Neural progenitor cell (in vitro differentiated cells): ENCODE data around the gene ARMC10. TPM values are rescaled to one million over a fixed set of nuclear protein-coding genes. Genes with fewer than 3 reads are reported as not detected.
A peak's percentile ranks its signal among the peaks of the same experiment; 100 is the strongest.

Source experiments
- DNase-seq: peaks from one replicate; pipeline ENCODE4 v3.0.0-alpha.2; 2016; ENCODE audit warnings: low spot score
- H2AFZ ChIP-seq: fragments of 200-600 bp; sonication (generic); replicated peaks from 2 replicates; pipeline ENCODE4 v1.6.1; 2016; ENCODE audit warnings: antibody characterized with exemption
- H3F3A ChIP-seq: fragments of 200-600 bp; sonication (generic); 2 replicates; pipeline ENCODE4 v1.6.1; 2016; ENCODE audit warnings: antibody characterized with exemption, low read depth
- H3K27ac ChIP-seq: fragments of 200-600 bp; sonication (generic); 2 replicates; pipeline ENCODE4 v1.5.1; 2016; ENCODE audit warnings: mild to moderate bottlenecking
- H3K27me3 ChIP-seq: fragments of 200-600 bp; sonication (generic); 2 replicates; pipeline ENCODE4 v1.6.1; 2016; ENCODE audit warnings: mild to moderate bottlenecking, moderate library complexity
- H3K36me3 ChIP-seq: fragments of 200-600 bp; sonication (generic); 2 replicates; pipeline ENCODE4 v1.5.1; 2016
- H3K4me1 ChIP-seq: fragments of 200-600 bp; sonication (generic); 2 replicates; pipeline ENCODE4 v1.6.1; 2016; ENCODE audit warnings: mixed run types
- H3K4me2 ChIP-seq: fragments of 200-600 bp; sonication (generic); 2 replicates; pipeline ENCODE4 v1.6.1; 2016
- H3K4me3 ChIP-seq: fragments of 200-600 bp; sonication (generic); 2 replicates; pipeline ENCODE4 v1.5.1; 2016
- H3K79me2 ChIP-seq: fragments of 200-600 bp; sonication (generic); 2 replicates; pipeline ENCODE4 v1.6.1; 2016; ENCODE audit warnings: low read depth
- H3K9ac ChIP-seq: fragments of 200-600 bp; sonication (generic); 2 replicates; pipeline ENCODE4 v1.6.1; 2016
- H3K9me3 ChIP-seq: fragments of 200-600 bp; sonication (generic); 2 replicates; pipeline ENCODE4 v1.5.1; 2016; ENCODE audit warnings: low read depth
- H4K20me1 ChIP-seq: fragments of 200-600 bp; sonication (generic); 2 replicates; pipeline ENCODE4 v1.6.1; 2016; ENCODE audit warnings: low read depth
- H3K27ac Mint-ChIP-seq: 3 replicates; pipeline ENCODE4 v1.8.0; 2021; ENCODE audit warnings: mixed read lengths
- H3K27me3 Mint-ChIP-seq: 2 replicates; pipeline ENCODE4 v1.8.0; 2022; ENCODE audit warnings: low read depth, mild to moderate bottlenecking, inconsistent platforms, moderate library complexity, mixed read lengths; ENCODE audit not compliant: insufficient read depth
- H3K36me3 Mint-ChIP-seq: 3 replicates; pipeline ENCODE4 v1.8.0; 2021; ENCODE audit warnings: mixed read lengths
- H3K4me1 Mint-ChIP-seq: 3 replicates; pipeline ENCODE4 v1.8.0; 2021; ENCODE audit warnings: mixed read lengths
- H3K4me3 Mint-ChIP-seq: 3 replicates; pipeline ENCODE4 v1.8.0; 2021; ENCODE audit warnings: mild to moderate bottlenecking, moderate library complexity, mixed read lengths
- H3K9me3 Mint-ChIP-seq: 3 replicates; pipeline ENCODE4 v1.8.0; 2020; ENCODE audit warnings: mixed read lengths
- EZH2 ChIP-seq: fragments of 200-600 bp; sonication (generic); IDR thresholded peaks from 2 replicates; pipeline ENCODE4 v1.6.1; 2017; ENCODE audit warnings: antibody characterized with exemption, mild to moderate bottlenecking, moderate library complexity
- EZH2phosphoT487 ChIP-seq: fragments of 200-600 bp; sonication (generic); IDR thresholded peaks from 2 replicates; pipeline ENCODE4 v1.6.1; 2017; ENCODE audit warnings: antibody characterized with exemption
- total RNA-seq: library from RNA; depleted of rRNA; stranded (reverse); fragments of >200 nt; gene quantifications from 2 replicates; pipeline ENCODE4 v1.2.3, GENCODE V29; 2015; ENCODE audit warnings: low replicate concordance
- TF ChIP-seq, protein P1 (sequence below): fragments of 200-600 bp; sonication (generic); IDR thresholded peaks from 2 replicates; pipeline ENCODE4 v1.5.1; 2017; ENCODE audit warnings: antibody characterized with exemption, mild to moderate bottlenecking

The ARMC10 gene
- total RNA-seq = 49.9 and 56.5 TPM in 2 replicates

DNA sequence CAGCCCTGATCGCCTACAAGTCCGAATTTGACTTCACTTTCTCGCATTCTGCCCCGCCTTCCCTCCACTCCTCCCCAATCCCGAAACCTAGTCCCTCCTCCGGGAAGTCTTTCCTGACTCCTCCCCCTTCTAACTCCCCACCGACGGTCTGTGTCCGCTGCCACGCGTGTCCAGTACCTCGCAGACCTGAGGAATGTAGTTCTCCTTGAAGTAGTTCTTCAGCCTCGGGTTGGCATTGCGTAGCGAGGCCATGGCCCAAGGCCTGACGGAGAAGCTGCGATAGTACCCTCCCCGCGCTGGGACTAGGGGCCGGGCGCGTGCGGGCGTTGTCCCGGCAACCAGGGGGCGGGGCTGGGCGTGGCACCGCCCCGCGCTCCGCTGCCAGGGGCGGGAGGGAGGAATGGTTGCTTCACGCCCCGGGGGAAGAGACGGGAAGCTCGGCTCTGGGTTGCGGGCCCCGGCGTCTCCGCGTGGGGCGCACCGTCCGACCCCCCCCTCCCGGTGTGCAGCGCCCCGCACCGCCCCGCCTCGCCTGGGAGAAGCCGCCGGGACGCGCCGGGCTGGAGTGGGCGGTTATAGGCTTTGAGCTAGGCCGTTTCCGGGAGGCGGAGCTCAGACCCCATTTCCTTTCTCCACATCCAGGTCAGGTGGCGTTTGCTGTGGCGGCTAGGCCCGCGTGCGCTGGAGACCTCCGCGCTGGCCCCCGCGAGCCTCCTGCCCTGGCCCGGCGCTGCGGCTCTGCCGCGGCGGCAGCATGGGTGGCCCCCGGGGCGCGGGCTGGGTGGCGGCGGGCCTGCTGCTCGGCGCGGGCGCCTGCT is at the start of gene ARMC10, which contains the start of gene FBXL13:
ARMC10 (plus strand) TSS at position 622 of the 818 bp plus-strand sequence; CDS start at position 755, 133 bp downstream.
FBXL13 (minus strand) TSS at position 278 of the 818 bp plus-strand sequence.
- Mint-ChIP-seq H3K9me3 (peaks cover 2% of the 10 kb centered on the region), H3K4me3 (peak within 1 kb of the TSS; percentile 98), H3K36me3 (peaks cover 7% of the 10 kb centered on the region), H3K27ac (peak within 1 kb of the TSS; percentile 72), H3K27me3 (peaks cover 7% of the 10 kb centered on the region), H3K4me1 (peaks cover 20% of the 10 kb centered on the region)
- Histone ChIP-seq H3K4me3 (peak within 1 kb of the TSS; percentile 80), H3K36me3 (no peaks in the 10 kb centered on the region), H3K9me3 (no peaks in the 10 kb centered on the region), H3K27me3 (no peaks in the 10 kb centered on the region), H4K20me1 (peaks cover 3% of the 10 kb centered on the region), H3K9ac (peak within 1 kb of the TSS; percentile 58), H3K4me2 (peak within 1 kb of the TSS; percentile 82), H3F3A (peaks cover 20% of the 10 kb centered on the region), H2AFZ (peak within 1 kb of the TSS; percentile 90), H3K79me2 (peaks cover 47% of the 10 kb centered on the region), H3K4me1 (peaks cover 6% of the 10 kb centered on the region), H3K27ac (peak within 1 kb of the TSS; percentile 84)
- DNase-seq = peak; percentile 95
- TF ChIP-seq, protein P1, sequence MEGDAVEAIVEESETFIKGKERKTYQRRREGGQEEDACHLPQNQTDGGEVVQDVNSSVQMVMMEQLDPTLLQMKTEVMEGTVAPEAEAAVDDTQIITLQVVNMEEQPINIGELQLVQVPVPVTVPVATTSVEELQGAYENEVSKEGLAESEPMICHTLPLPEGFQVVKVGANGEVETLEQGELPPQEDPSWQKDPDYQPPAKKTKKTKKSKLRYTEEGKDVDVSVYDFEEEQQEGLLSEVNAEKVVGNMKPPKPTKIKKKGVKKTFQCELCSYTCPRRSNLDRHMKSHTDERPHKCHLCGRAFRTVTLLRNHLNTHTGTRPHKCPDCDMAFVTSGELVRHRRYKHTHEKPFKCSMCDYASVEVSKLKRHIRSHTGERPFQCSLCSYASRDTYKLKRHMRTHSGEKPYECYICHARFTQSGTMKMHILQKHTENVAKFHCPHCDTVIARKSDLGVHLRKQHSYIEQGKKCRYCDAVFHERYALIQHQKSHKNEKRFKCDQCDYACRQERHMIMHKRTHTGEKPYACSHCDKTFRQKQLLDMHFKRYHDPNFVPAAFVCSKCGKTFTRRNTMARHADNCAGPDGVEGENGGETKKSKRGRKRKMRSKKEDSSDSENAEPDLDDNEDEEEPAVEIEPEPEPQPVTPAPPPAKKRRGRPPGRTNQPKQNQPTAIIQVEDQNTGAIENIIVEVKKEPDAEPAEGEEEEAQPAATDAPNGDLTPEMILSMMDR = peak; percentile 19
- no peak for TF ChIP-seq EZH2phosphoT487
- no peak for TF ChIP-seq EZH2

DNA sequence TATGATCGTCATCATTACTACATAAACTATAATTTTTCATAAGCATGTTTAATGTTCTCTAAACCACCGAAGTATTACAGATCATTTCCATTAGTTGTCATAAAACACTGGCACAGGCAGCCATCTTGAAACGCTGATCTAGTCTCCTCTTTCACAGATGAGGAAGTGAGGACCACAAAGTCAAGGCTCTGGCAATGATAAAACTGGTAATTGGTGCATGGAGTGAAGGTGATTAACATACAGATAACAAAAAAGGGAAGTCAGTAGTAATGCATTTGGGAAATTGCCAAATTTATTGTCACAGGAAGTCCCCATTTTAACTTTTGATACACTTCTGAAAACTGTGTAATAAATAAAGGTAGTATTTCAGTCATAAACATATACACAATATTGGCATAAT is 49.6 kb upstream of the ARMC10 start:
- H3K27me3 ChIP-seq = no peaks in the 10 kb centered on the region
- no peak overlapping the region for H3K4me3 ChIP-seq
- no peak for DNase-seq
- H3K36me3 ChIP-seq = peaks cover 4% of the 10 kb centered on the region
- no peaks in the 10 kb centered on the region for H3K4me1 Mint-ChIP-seq
- H3K36me3 Mint-ChIP-seq = no peaks in the 10 kb centered on the region
- TF ChIP-seq EZH2phosphoT487 = no peak
- TF ChIP-seq, protein P1 = no peak
- no peak for TF ChIP-seq EZH2
- peaks cover 13% of the 10 kb centered on the region for H3K9me3 Mint-ChIP-seq
- no peak overlapping the region for H3K27ac Mint-ChIP-seq
- no peaks in the 10 kb centered on the region for H3K4me1 ChIP-seq
- H3K4me3 Mint-ChIP-seq = no peak overlapping the region
- no peak overlapping the region for H2AFZ ChIP-seq
- no peaks in the 10 kb centered on the region for H3F3A ChIP-seq
- no peak overlapping the region for H3K9ac ChIP-seq
- H3K27ac ChIP-seq = no peak overlapping the region
- no peaks in the 10 kb centered on the region for H4K20me1 ChIP-seq
- no peaks in the 10 kb centered on the region for H3K79me2 ChIP-seq
- peaks cover 2% of the 10 kb centered on the region for H3K27me3 Mint-ChIP-seq
- H3K4me2 ChIP-seq = no peak overlapping the region
- H3K9me3 ChIP-seq = no peaks in the 10 kb centered on the region

DNA sequence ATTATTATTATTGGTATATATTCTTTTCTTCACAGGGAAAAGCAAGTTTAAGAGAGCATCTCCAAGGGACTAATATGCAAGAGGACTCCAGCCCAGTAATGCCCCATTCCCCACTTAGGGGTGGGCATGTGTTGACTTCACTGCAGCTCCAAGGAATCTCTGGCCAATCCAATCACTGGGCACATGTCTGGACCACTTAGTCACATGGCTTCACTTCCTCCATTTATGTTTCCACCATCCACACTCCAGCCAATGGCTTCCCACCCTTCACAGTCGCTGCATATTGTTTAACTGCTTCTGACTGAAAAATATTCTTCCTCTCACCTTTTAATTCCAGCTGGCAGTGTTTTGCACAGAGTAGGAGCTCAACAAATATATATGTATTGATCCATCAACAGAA is 43.9 kb upstream of the ARMC10 start:
- Histone ChIP-seq H3K9me3 (no peaks in the 10 kb centered on the region), H3K4me2 (no peak overlapping the region), H3K4me1 (no peaks in the 10 kb centered on the region), H3K27ac (no peak overlapping the region), H3K36me3 (peaks cover 4% of the 10 kb centered on the region), H3K9ac (no peak overlapping the region), H2AFZ (no peak overlapping the region), H3K27me3 (no peaks in the 10 kb centered on the region), H4K20me1 (no peaks in the 10 kb centered on the region), H3K79me2 (no peaks in the 10 kb centered on the region), H3K4me3 (no peak overlapping the region), H3F3A (no peaks in the 10 kb centered on the region)
- H3K27me3 Mint-ChIP-seq = no peaks in the 10 kb centered on the region
- H3K36me3 Mint-ChIP-seq = no peaks in the 10 kb centered on the region
- TF ChIP-seq, protein P1 = no peak
- no peak for TF ChIP-seq EZH2phosphoT487
- no peak for DNase-seq
- H3K4me1 Mint-ChIP-seq = no peaks in the 10 kb centered on the region
- H3K27ac Mint-ChIP-seq = no peak overlapping the region
- peaks cover 2% of the 10 kb centered on the region for H3K9me3 Mint-ChIP-seq
- no peak overlapping the region for H3K4me3 Mint-ChIP-seq
